Heart left ventricle (tissue), 16 donors: ENCODE measurements around the gene KDM5B. TPM values are rescaled to one million over a fixed set of nuclear protein-coding genes. Genes with fewer than 3 reads are reported as not detected.

Source experiments
- ATAC-seq, 4 donors: fragments of 200-7000 bp; cut with Tn5 transposase; one replicate each; pipeline ENCODE4 v1.9.1; 2020 to 2022; ENCODE audit warnings: moderate library complexity in 4 of 4, mild to moderate bottlenecking in 3 of 4, moderate number of reproducible peaks in 1 of 4
- DNase-seq, 5 donors: peaks; one replicate each; pipeline ENCODE4 v3.0.0-alpha.2; 2020
- H3K27ac ChIP-seq, 12 donors: fragments of 200-600 bp; sonication (generic) in 4 of 12; one replicate each; pipeline versions ENCODE4 v1.5.0 to v1.8.0; 2016 to 2022; ENCODE audit warnings: mild to moderate bottlenecking in 2 of 12
- H3K27me3 ChIP-seq, 9 donors: fragments of 200-600 bp; sonication (generic) in 2 of 9; one replicate each; pipeline versions ENCODE4 v1.5.1 to v1.8.0; 2016 to 2022; ENCODE audit warnings: mild to moderate bottlenecking in 3 of 9
- H3K36me3 ChIP-seq, 9 donors: fragments of 200-600 bp; sonication (generic) in 2 of 9; one replicate each; pipeline versions ENCODE4 v1.5.0 to v1.8.0; 2018 to 2022; ENCODE audit warnings: mild to moderate bottlenecking in 2 of 9
- H3K4me1 ChIP-seq, 12 donors: fragments of 200-600 bp; sonication (generic) in 4 of 12; one replicate each; pipeline versions ENCODE4 v1.5.0 to v1.8.0; 2016 to 2022; ENCODE audit warnings: mild to moderate bottlenecking in 3 of 12
- H3K4me3 ChIP-seq, 12 donors: fragments of 200-600 bp; sonication (generic) in 4 of 12; one replicate each; pipeline versions ENCODE4 v1.5.0 to v1.8.0; 2017 to 2022; ENCODE audit warnings: mild to moderate bottlenecking in 9 of 12, moderate library complexity in 4 of 12
- H3K9me3 ChIP-seq, 12 donors: fragments of 200-600 bp; sonication (generic) in 4 of 12; one replicate each; pipeline versions ENCODE4 v1.5.0 to v1.8.0; 2016 to 2022; ENCODE audit warnings: mild to moderate bottlenecking in 1 of 12
- CTCF ChIP-seq, 12 donors: fragments of 200-600 bp; sonication (generic) in 4 of 12; IDR thresholded peaks; one replicate each; pipeline versions ENCODE4 v1.5.0 to v1.8.0; 2018 to 2022; ENCODE audit warnings: antibody characterized with exemption in 12 of 12, mild to moderate bottlenecking in 5 of 12
- POLR2A ChIP-seq, 2 donors: fragments of 450-650 bp; IDR thresholded peaks; one replicate each; pipeline ENCODE4 v1.6.1; 2017; ENCODE audit warnings: antibody characterized with exemption in 2 of 2, mild to moderate bottlenecking in 2 of 2, moderate library complexity in 2 of 2
- WGBS, 4 donors: extraction: QIAGEN DNeasy Blood & Tissue Kit in 2 of 4; methylation state at CpG; one replicate each; pipeline versions ENCODE4 v1.1.5 to v1.1.7; 2013 to 2018; 5-methylcytosine and 5-hydroxymethylcytosine counted together
- intact Hi-C, 10 donors: fragments of 100-400 bp; cut with DNase I; formaldehyde crosslinking; loops; one replicate each; pipeline versions ENCODE4 v1.11.1 to v1.14.2; 2022
- polyA plus RNA-seq, 2 donors: library from polyadenylated mRNA; stranded (reverse); fragments of 200-250 nt; gene quantifications; one replicate each; pipeline ENCODE4 v1.2.3, GENCODE V29; 2013
- total RNA-seq, 9 donors: library from RNA; depleted of rRNA in 2 of 9; stranded (reverse); fragments of >200 nt in 2 of 9; fragmentation: NEBNext Ultra II Directional in 3 of 9; extraction: Animal tissue kit (Norgen Biotek cat#: 25700) in 3 of 9; gene quantifications; one replicate each; pipeline versions ENCODE4 v1.1.0 to v1.2.4, GENCODE V29; 2016 to 2023
- donor health status: ischemic (EF 13 %, LVEDD 7.1; RV severe dilation, severe dysfunction).
- donor health status: healthy with polysubstance abuse.
- donor health status: DM: no; HTN: yes; CAD: no.
- donor health status: DM: no; HTN: no; CAD: no.
- donor health status: ischemic (EF 25% LVEDD 6.9; RV normal size, moderate dysfunction).
- donor health status: ischemic (EF 25% LVEDD 5.7; RV mildly dilated, moderate dysfunction).
- donor health status: healthy.
- donor health status: DM: yes; HTN: yes; CAD: no.
- donor health status: ischemic (EF 35%, LVEDD 5.7; RV mildly dilated, moderate dysfunction).
- donor health status: nonischemic (EF 11% LVEDD 7.7; RV severe dilation, severe dysfunction).
- donor health status: DM: yes; HTN: yes; CAD: no.
- donor health status: PGD.
- donor health status: ischemic (EF 29% LVEDD 5.4; RV normal size, mild dysfunction).
- donor health status: nonischemic (EF 23%, LVEDD 6.1; RV moderate dilation, normal function).

The KDM5B gene
- total and polyA plus RNA-seq, 11 donors = 5.2 to 22.9 (median 14.1) TPM

- no peak for TF ChIP-seq CTCF (IDR thresholded peaks at IDR 0.05)
- no peak for TF ChIP-seq POLR2A (IDR thresholded peaks at IDR 0.05)
- Histone ChIP-seq H3K4me1 (peaks cover 0 to 19% (median 10%) of the 10 kb centered on the region in 12 donors), H3K27me3 (peaks cover 21 to 98% (median 30%) of the 10 kb centered on the region in 9 donors), H3K4me3 (peak overlapping the region in 9 of 12 donors; percentile 22 to 46 (median 34)), H3K36me3 (no peaks in the 10 kb centered on the region), H3K9me3 (no peaks in the 10 kb centered on the region), H3K27ac (no peak overlapping the region)
- 4 to 7% (median 5%) methylated on average over 25 to 34 of the region's 34 CpGs for WGBS, 4 donors
- ATAC-seq (no peak), DNase-seq (no peak)
- intact Hi-C loops = loop anchor here in 9 of 10 donors (5.0 to 10.0 kb wide), 8 partner anchors 135 to 542 kb away; partner anchors contain the start of genes PPP1R12B (in 2 of the 9) and UBE2T (in 2 of the 9)
Measured at GRCh38 chr1:202709276-202710041, 98.8 kb downstream of the KDM5B start.

GRCh38 chr1:202708456-202709275 lies 99.6 kb downstream of the KDM5B start:
- ATAC-seq (no peak), DNase-seq (no peak)
- intact Hi-C loops = loop anchor here in 3 of 10 donors (5.0 to 10.0 kb wide), 3 partner anchors 234 to 541 kb away; no protein-coding TSS in a partner anchor
- peaks cover 0 to 19% (median 10%) of the 10 kb centered on the region in 12 donors for H3K4me1 ChIP-seq
- no peaks in the 10 kb centered on the region for H3K9me3 ChIP-seq
- WGBS, 4 donors = 70 to 78% (median 73%) methylated on average over 12 of the region's 12 CpGs
- no peak overlapping the region for H3K27ac ChIP-seq
- H3K36me3 ChIP-seq = no peaks in the 10 kb centered on the region
- TF ChIP-seq CTCF (IDR thresholded peaks at IDR 0.05) (no peak), POLR2A (IDR thresholded peaks at IDR 0.05) (no peak)
- H3K4me3 ChIP-seq = no peak overlapping the region
- peaks cover 21 to 94% (median 36%) of the 10 kb centered on the region in 9 donors for H3K27me3 ChIP-seq

GRCh38 chr1:202706851-202707250 lies 101.4 kb downstream of the KDM5B start:
- peaks cover 21 to 93% (median 36%) of the 10 kb centered on the region in 9 donors for H3K27me3 ChIP-seq
- intact Hi-C loops = loop anchor here in 3 of 10 donors (5.0 to 10.0 kb wide), 3 partner anchors 232 to 540 kb away; no protein-coding TSS in a partner anchor

More at GRCh38 chr1:202706851-202707250, 101.4 kb downstream of the KDM5B start:
- Histone ChIP-seq H3K4me1 (peaks cover 0 to 19% (median 10%) of the 10 kb centered on the region in 12 donors), H3K36me3 (no peaks in the 10 kb centered on the region), H3K4me3 (no peak overlapping the region), H3K9me3 (no peaks in the 10 kb centered on the region), H3K27ac (no peak overlapping the region)
- DNase-seq = no peak
- ATAC-seq = no peak
- TF ChIP-seq POLR2A (IDR thresholded peaks at IDR 0.05) (no peak), CTCF (IDR thresholded peaks at IDR 0.05) (no peak)
- WGBS, 4 donors = 73 to 84% (median 81%) methylated on average over 5 of the region's 5 CpGs
